ENCODE data around the gene ALDH2. TPM values are rescaled to one million over a fixed set of nuclear protein-coding genes. Genes with fewer than 3 reads are reported as not detected.
"Not testable (repeated sequence)": the region's sequence is repeated elsewhere in the genome, so short reads cannot be mapped to it uniquely, and the experiment has no call there.

Gene ALDH2
- total and polyA plus RNA-seq, 3 experiments from 2014 or later, result 0.45 to 1.4 (median 1.2) TPM

DNA sequence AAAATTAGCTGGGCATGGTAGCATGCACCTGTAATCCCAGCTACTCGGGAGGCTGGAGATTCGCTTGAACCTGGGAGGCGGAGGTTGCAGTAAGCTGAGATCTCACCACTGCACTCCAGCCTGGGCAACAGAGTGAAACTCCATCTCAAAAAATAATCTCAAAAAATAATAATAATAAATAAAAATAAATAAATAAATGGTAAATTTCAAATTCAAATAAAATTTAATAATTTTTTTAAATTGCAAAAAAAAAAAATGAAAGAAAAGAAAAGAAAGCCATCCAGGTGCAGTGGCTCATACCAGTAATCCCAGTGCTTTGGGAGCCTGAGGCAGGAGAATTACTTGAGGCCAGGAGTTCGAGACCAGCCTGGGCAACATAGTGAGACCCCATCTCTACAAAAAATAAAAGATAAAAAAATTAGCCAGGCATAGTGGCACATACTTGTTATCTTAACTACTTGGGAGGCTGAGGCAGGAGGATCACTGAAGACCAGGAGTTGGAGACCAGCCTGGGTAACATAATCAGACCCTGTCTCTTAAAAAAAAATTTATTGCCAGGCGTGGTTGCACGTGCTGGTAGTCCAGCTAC is 36.4 kb downstream of the ALDH2 start:
- Histone ChIP-seq H3K27ac (ENCODE audit: low read depth, low read length) (no peak overlapping the region), H3K4me3 (ENCODE audit: low read length) (no peak overlapping the region), H3K4me1 (ENCODE audit: insufficient read depth, low read length) (no peaks in the 10 kb centered on the region), H3K9me3 (ENCODE audit: low read length) (no peaks in the 10 kb centered on the region), H3K36me3 (ENCODE audit: insufficient read depth, low read length) (no peaks in the 10 kb centered on the region), H3K27me3 (ENCODE audit: insufficient read depth, low read length, poor library complexity, severe bottlenecking) (no peaks in the 10 kb centered on the region)
- H3K27me3 Mint-ChIP-seq, result no peaks in the 10 kb centered on the region
- ChIA-PET CTCF (interaction anchor here (0.5 kb wide), 1 partner anchor 440 kb away, joined by 3 read pairs; no protein-coding TSS in a partner anchor), POLR2A (no interaction called here)
- H3K27ac Mint-ChIP-seq, result no peak overlapping the region
- no peak for DNase-seq
- no peaks in the 10 kb centered on the region for H3K36me3 Mint-ChIP-seq
- H3K4me1 Mint-ChIP-seq, result no peaks in the 10 kb centered on the region
- no peak overlapping the region for H3K4me3 Mint-ChIP-seq
- no peaks in the 10 kb centered on the region for H3K9me3 Mint-ChIP-seq

GRCh38 chr12:111803851-111804250 is 37.1 kb downstream of the ALDH2 start:
- no peaks in the 10 kb centered on the region for H3K36me3 ChIP-seq (ENCODE audit: insufficient read depth, low read length)
- no peak overlapping the region for H3K27ac ChIP-seq (ENCODE audit: low read depth, low read length)
- Mint-ChIP-seq H3K27ac (no peak overlapping the region), H3K4me1 (no peaks in the 10 kb centered on the region), H3K36me3 (no peaks in the 10 kb centered on the region), H3K4me3 (no peak overlapping the region), H3K27me3 (no peaks in the 10 kb centered on the region), H3K9me3 (no peaks in the 10 kb centered on the region)
- H3K9me3 ChIP-seq (ENCODE audit: low read length), result no peaks in the 10 kb centered on the region
- no peak overlapping the region for H3K4me3 ChIP-seq (ENCODE audit: low read length)
- H3K27me3 ChIP-seq (ENCODE audit: insufficient read depth, low read length, poor library complexity, severe bottlenecking), result no peaks in the 10 kb centered on the region
- no peaks in the 10 kb centered on the region for H3K4me1 ChIP-seq (ENCODE audit: insufficient read depth, low read length)
- CTCF ChIA-PET, result interaction anchor here (0.8 kb wide), 1 partner anchor 9 kb away, joined by 3 read pairs; no protein-coding TSS in a partner anchor
- POLR2A ChIA-PET, result no interaction called here
- no peak for DNase-seq

GRCh38 chr12:111806304-111806703 is 39.6 kb downstream of the ALDH2 start:
- Histone ChIP-seq H3K27ac (ENCODE audit: low read depth, low read length) (no peak overlapping the region), H3K36me3 (ENCODE audit: insufficient read depth, low read length) (no peaks in the 10 kb centered on the region), H3K4me3 (ENCODE audit: low read length) (no peak overlapping the region), H3K9me3 (ENCODE audit: low read length) (no peaks in the 10 kb centered on the region), H3K4me1 (ENCODE audit: insufficient read depth, low read length) (no peaks in the 10 kb centered on the region), H3K27me3 (ENCODE audit: insufficient read depth, low read length, poor library complexity, severe bottlenecking) (no peaks in the 10 kb centered on the region)
- Mint-ChIP-seq H3K4me1 (no peaks in the 10 kb centered on the region), H3K9me3 (no peaks in the 10 kb centered on the region), H3K36me3 (no peaks in the 10 kb centered on the region), H3K27me3 (no peaks in the 10 kb centered on the region), H3K27ac (peak overlapping the region in 1 of 8 donors; percentile 33), H3K4me3 (no peak overlapping the region)
- ChIA-PET POLR2A (no interaction called here), CTCF (no interaction called here)
- DNase-seq, result no peak

DNA sequence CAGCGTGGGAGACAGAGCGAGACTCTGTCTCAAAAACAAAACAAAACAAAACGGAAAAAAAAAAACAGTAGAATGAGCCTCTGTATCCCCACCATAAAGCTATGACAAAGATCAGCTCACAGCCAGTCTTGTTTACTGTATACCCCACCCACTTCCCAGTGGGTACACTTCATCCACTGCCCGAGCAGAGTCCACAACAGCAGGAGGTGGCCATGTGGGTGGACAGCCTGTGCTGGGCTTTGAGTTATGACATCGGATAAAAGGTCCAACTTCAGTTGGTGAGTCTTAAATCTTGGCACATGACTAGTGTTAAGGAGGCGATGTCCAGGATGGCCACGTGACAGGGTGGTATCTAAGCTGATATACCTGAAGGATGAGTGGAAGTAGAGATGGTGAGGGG is 40.5 kb downstream of the ALDH2 start:
- CTCF ChIA-PET, result no interaction called here
- H3K27ac Mint-ChIP-seq, result no peak overlapping the region
- no peak overlapping the region for H3K4me3 Mint-ChIP-seq
- DNase-seq, result no peak
- Histone ChIP-seq H3K4me3 (ENCODE audit: low read length) (no peak overlapping the region), H3K4me1 (ENCODE audit: insufficient read depth, low read length) (no peaks in the 10 kb centered on the region), H3K9me3 (ENCODE audit: low read length) (no peaks in the 10 kb centered on the region), H3K27ac (ENCODE audit: low read depth, low read length) (no peak overlapping the region), H3K36me3 (ENCODE audit: insufficient read depth, low read length) (no peaks in the 10 kb centered on the region), H3K27me3 (ENCODE audit: insufficient read depth, low read length, poor library complexity, severe bottlenecking) (no peaks in the 10 kb centered on the region)
- no peaks in the 10 kb centered on the region for H3K36me3 Mint-ChIP-seq
- no peaks in the 10 kb centered on the region for H3K9me3 Mint-ChIP-seq
- POLR2A ChIA-PET, result no interaction called here
- H3K27me3 Mint-ChIP-seq, result no peaks in the 10 kb centered on the region
- no peaks in the 10 kb centered on the region for H3K4me1 Mint-ChIP-seq

DNA sequence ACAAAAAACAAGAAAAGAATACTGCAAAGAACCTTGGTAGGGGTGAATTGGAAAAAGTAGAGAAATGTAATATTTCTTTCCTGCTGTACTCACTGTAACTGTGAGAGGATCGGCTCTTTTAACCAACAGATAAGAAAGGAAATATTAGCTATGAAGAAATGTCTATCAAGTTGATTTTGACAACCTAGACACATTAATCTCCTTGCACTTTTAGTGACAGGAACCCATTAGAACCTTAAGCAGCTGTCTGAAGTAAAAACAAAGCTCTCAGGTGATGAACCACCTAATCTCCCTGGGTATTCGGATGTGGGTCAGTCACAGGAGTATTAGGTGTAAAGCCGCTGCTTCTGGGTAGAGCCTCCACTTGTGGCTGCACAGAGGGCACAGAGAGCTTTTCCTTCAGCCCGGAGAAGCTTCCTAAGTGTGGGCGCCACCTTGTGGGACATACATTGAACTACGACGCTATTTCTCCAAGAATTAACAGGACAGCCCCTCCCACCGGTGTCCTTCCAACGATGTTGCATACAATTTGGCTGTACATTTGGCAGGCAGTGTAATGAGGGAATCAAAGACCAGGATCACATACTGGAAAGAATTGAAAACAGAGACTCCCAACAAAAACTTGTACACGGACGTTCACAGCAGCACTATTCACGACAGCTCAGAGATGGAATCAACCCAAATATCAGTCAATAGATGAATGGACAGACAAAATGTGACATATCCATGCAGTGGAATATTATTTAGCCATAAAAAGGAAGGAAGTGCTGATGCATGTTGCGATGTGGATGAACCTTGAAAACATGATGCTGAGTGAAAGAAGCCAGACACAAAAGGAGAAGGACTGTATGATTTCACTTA is 46.4 kb downstream of the ALDH2 start:
- peak overlapping the region in 2 of 8 donors; percentile 24 to 78 for H3K27ac Mint-ChIP-seq
- Histone ChIP-seq H3K27ac (ENCODE audit: low read depth, low read length) (no peak overlapping the region), H3K4me1 (ENCODE audit: insufficient read depth, low read length) (peaks cover 7% of the 10 kb centered on the region), H3K36me3 (ENCODE audit: insufficient read depth, low read length) (no peaks in the 10 kb centered on the region), H3K4me3 (ENCODE audit: low read length) (no peak overlapping the region), H3K9me3 (ENCODE audit: low read length) (no peaks in the 10 kb centered on the region), H3K27me3 (ENCODE audit: insufficient read depth, low read length, poor library complexity, severe bottlenecking) (no peaks in the 10 kb centered on the region)
- POLR2A ChIA-PET, result interaction anchor here (0.6 to 1.5 kb wide), 2 partner anchors 37 to 127 kb away, joined by 3 to 5 read pairs; partner anchors contain the start of genes ACAD10 and BRAP
- CTCF ChIA-PET, result interaction anchor here (0.6 to 1.8 kb wide), 22 partner anchors 9 to 420 kb away, joined by 3 to 11 read pairs (median 3); partner anchors contain the start of genes ACAD10, ALDH2, BRAP and MAPKAPK5
- H3K9me3 Mint-ChIP-seq, result no peaks in the 10 kb centered on the region
- no peaks in the 10 kb centered on the region for H3K36me3 Mint-ChIP-seq
- H3K4me1 Mint-ChIP-seq, result peaks cover 7 to 11% (median 10%) of the 10 kb centered on the region in 3 donors
- peak; percentile 41 to 73 (median 50) for DNase-seq
- H3K27me3 Mint-ChIP-seq, result no peaks in the 10 kb centered on the region
- H3K4me3 Mint-ChIP-seq, result peak overlapping the region in 4 of 7 donors; percentile 4 to 51 (median 25)

DNA sequence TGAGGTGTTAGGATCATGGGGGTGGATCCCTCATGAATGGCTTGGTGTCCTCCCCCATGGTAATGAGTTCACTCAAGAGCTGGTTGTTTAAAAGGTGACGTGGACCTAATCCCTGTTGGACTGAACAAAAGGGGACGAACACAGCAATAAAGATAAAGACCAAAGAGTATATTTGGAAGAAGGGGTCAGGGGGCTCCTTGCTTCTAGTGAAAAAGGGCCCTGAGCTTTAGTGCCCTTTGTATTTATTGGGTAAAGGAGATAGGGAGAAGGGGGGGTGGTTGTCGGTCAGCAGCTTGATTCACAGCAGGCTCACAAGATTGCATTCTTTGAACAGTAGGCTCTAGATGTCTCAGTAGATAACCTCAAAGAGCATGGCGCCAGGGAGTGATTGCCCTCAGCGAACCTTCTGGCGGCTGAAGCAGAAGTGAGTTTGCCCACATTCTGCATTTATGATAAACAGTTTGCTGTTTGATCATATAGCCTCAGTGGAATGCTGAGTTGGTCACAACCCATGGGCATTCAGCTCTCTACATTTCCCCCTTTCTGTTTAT is 49.4 kb downstream of the ALDH2 start:
- Histone ChIP-seq H3K9me3 (ENCODE audit: low read length) (no peaks in the 10 kb centered on the region), H3K27ac (ENCODE audit: low read depth, low read length) (no peak overlapping the region), H3K27me3 (ENCODE audit: insufficient read depth, low read length, poor library complexity, severe bottlenecking) (no peaks in the 10 kb centered on the region), H3K4me3 (ENCODE audit: low read length) (no peak overlapping the region), H3K4me1 (ENCODE audit: insufficient read depth, low read length) (peaks cover 7% of the 10 kb centered on the region), H3K36me3 (ENCODE audit: insufficient read depth, low read length) (no peaks in the 10 kb centered on the region)
- ChIA-PET CTCF (interaction anchor here (0.8 kb wide), 1 partner anchor 419 kb away, joined by 3 read pairs; no protein-coding TSS in a partner anchor), POLR2A (no interaction called here)
- no peak overlapping the region for H3K27ac Mint-ChIP-seq
- peaks cover 0 to 2% (median 0%) of the 10 kb centered on the region in 5 donors for H3K9me3 Mint-ChIP-seq
- H3K27me3 Mint-ChIP-seq, result peaks cover 6 to 17% of the 10 kb centered on the region in 2 donors
- no peak for DNase-seq
- no peaks in the 10 kb centered on the region for H3K36me3 Mint-ChIP-seq
- H3K4me3 Mint-ChIP-seq, result no peak overlapping the region
- H3K4me1 Mint-ChIP-seq, result peaks cover 7 to 11% (median 10%) of the 10 kb centered on the region in 3 donors

DNA sequence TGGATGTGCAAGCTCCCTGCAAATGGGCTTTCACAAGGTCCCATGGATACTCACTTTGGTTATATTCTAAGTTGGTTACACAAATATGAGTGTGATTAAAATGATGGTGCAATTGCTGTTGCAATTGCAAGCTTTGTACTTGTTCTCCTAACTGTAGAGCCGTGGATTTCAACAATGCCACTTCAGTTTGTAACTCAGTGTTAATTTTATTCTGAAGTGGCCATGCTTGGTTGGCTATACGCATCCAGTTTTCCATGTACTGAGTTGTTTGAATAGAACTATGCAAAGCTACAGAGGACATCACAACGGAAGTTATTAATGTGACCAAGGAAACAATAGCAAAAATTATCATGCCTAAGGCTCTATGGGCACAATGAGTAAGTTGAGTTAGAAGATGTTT is 50.2 kb downstream of the ALDH2 start:
- H3K4me3 Mint-ChIP-seq; H3K36me3 ChIP-seq (ENCODE audit: insufficient read depth, low read length); H3K9me3 Mint-ChIP-seq; H3K4me3 ChIP-seq (ENCODE audit: low read length); H3K27ac ChIP-seq (ENCODE audit: low read depth, low read length); H3K27ac Mint-ChIP-seq; CTCF ChIA-PET; H3K27me3 ChIP-seq (ENCODE audit: insufficient read depth, low read length, poor library complexity, severe bottlenecking); H3K9me3 ChIP-seq (ENCODE audit: low read length); H3K4me1 ChIP-seq (ENCODE audit: insufficient read depth, low read length); DNase-seq; POLR2A ChIA-PET; H3K36me3 Mint-ChIP-seq: not testable (repeated sequence)
- Mint-ChIP-seq H3K27me3 (peaks cover 6 to 18% of the 10 kb centered on the region in 2 donors), H3K4me1 (peaks cover 7 to 11% (median 10%) of the 10 kb centered on the region in 3 donors)

- no peak overlapping the region for H3K4me3 Mint-ChIP-seq
- peaks cover 2% of the 10 kb centered on the region in 3 donors for H3K4me1 Mint-ChIP-seq
- no peak for DNase-seq
- ChIA-PET CTCF (no interaction called here), POLR2A (no interaction called here)
- Histone ChIP-seq H3K27ac (ENCODE audit: low read depth, low read length) (no peak overlapping the region), H3K4me1 (ENCODE audit: insufficient read depth, low read length) (peaks cover 2% of the 10 kb centered on the region), H3K4me3 (ENCODE audit: low read length) (no peak overlapping the region), H3K36me3 (ENCODE audit: insufficient read depth, low read length) (no peaks in the 10 kb centered on the region), H3K27me3 (ENCODE audit: insufficient read depth, low read length, poor library complexity, severe bottlenecking) (peaks cover 5% of the 10 kb centered on the region), H3K9me3 (ENCODE audit: low read length) (no peaks in the 10 kb centered on the region)
- H3K9me3 Mint-ChIP-seq, result peaks cover 0 to 2% (median 0%) of the 10 kb centered on the region in 5 donors
- H3K27ac Mint-ChIP-seq, result no peak overlapping the region
- H3K36me3 Mint-ChIP-seq, result no peaks in the 10 kb centered on the region
- H3K27me3 Mint-ChIP-seq, result peaks cover 8 to 32% of the 10 kb centered on the region in 2 donors
These were observed 51.6 kb downstream of the ALDH2 start for GRCh38 chr12:111818340-111818739.

Measured in CD8-positive, alpha-beta memory T cell (primary cell).